SK-N-SH (cell line): Measurements from ENCODE around the gene TMPRSS6. TPM values are rescaled to one million over a fixed set of nuclear protein-coding genes. Genes with fewer than 3 reads are reported as not detected.

Source experiments
- CTCF ChIA-PET: fragments of 300-600, 350-600 bp; formaldehyde crosslinking; extraction: SDS; loops from one replicate; lab custom pipeline; 2021; lab: Yijun Ruan, JAX
- POLR2A ChIA-PET: fragments of 350-600 bp; sonication (Branson Sonifier 250); formaldehyde crosslinking; extraction: SDS; loops from one replicate; lab custom pipeline; 2020; ENCODE audit warnings: antibody characterized with exemption, inconsistent platforms; lab: Yijun Ruan, JAX
- DNase-seq: peaks from one replicate; pipeline ENCODE4 v3.0.0; 2012
- H2AFZ ChIP-seq: fragments of 200-600 bp; sonication (generic); 2 replicates; pipeline ENCODE4 v1.8.1; 2016; ENCODE audit warnings: antibody characterized with exemption, mild to moderate bottlenecking, low read depth
- H3F3A ChIP-seq: fragments of 200-600 bp; sonication (generic); replicated peaks from 2 replicates; pipeline ENCODE3; 2016; ENCODE audit warnings: antibody characterized with exemption, mild to moderate bottlenecking; ENCODE audit not compliant: insufficient read depth
- H3K27ac ChIP-seq, 2 experiments: fragments of 200-500 bp in 1 of 2; fragments of 200-600 bp in 1 of 2; sonication (Bioruptor generic) in 1 of 2; sonication (generic), shearing (Covaris generic) in 1 of 2; 2 replicates each; pipeline versions ENCODE4 v1.5.1 to v1.6.1; 2014 to 2016; ENCODE audit warnings: low read depth in 2 of 2, inconsistent platforms in 1 of 2, low read length in 1 of 2, mild to moderate bottlenecking in 1 of 2, mixed read lengths in 1 of 2
- H3K27me3 ChIP-seq: fragments of 200-600 bp; sonication (generic), shearing (Covaris generic); 2 replicates; pipeline ENCODE4 v1.6.1; 2016; ENCODE audit warnings: mixed run types; ENCODE audit not compliant: insufficient read depth
- H3K36me3 ChIP-seq, 2 experiments: fragments of 200-500 bp in 1 of 2; fragments of 200-600 bp in 1 of 2; sonication (Bioruptor generic) in 1 of 2; sonication (generic) in 1 of 2; replicated peaks in 1 of 2; 2 replicates each; pipeline versions ENCODE3 to v1.5.1; 2014 to 2016; ENCODE audit warnings: low read length in 1 of 2, mild to moderate bottlenecking in 1 of 2; ENCODE audit not compliant: insufficient read depth in 2 of 2, control insufficient read depth in 1 of 2
- H3K4me1 ChIP-seq, 2 experiments: fragments of 200-500 bp in 1 of 2; fragments of 200-600 bp in 1 of 2; sonication (Bioruptor generic) in 1 of 2; sonication (generic), shearing (Covaris generic) in 1 of 2; 2 replicates each; pipeline versions ENCODE4 v1.5.1 to v1.6.1; 2014 to 2016; ENCODE audit warnings: low read depth in 1 of 2, low read length in 1 of 2, mixed run types in 1 of 2; ENCODE audit not compliant: insufficient read depth in 2 of 2, control insufficient read depth in 1 of 2
- H3K4me2 ChIP-seq: fragments of 200-600 bp; sonication (generic), shearing (Covaris generic); 2 replicates; pipeline ENCODE4 v1.6.1; 2017; ENCODE audit warnings: mixed run types
- H3K4me3 ChIP-seq, 2 experiments: fragments of 200-500 bp in 1 of 2; fragments of 200-600 bp in 1 of 2; sonication (Bioruptor generic) in 1 of 2; sonication (generic), shearing (Covaris generic) in 1 of 2; 2 replicates each; pipeline versions ENCODE4 v1.5.1 to v1.8.1; 2014 to 2016; ENCODE audit warnings: low read depth in 2 of 2, inconsistent platforms in 1 of 2, low read length in 1 of 2, mild to moderate bottlenecking in 1 of 2, mixed read lengths in 1 of 2, moderate library complexity in 1 of 2
- H3K79me2 ChIP-seq: fragments of 200-600 bp; sonication (generic); 2 replicates; pipeline ENCODE4 v1.8.1; 2017; ENCODE audit warnings: mild to moderate bottlenecking; ENCODE audit not compliant: insufficient read depth
- H3K9ac ChIP-seq: fragments of 200-600 bp; sonication (generic); 2 replicates; pipeline ENCODE4 v1.6.1; 2017; ENCODE audit warnings: mixed run types
- H3K9me2 ChIP-seq: fragments of 200-600 bp; sonication (generic); 2 replicates; pipeline ENCODE4 v1.6.1; 2017; ENCODE audit warnings: mixed run types
- H3K9me3 ChIP-seq: fragments of 200-600 bp; sonication (generic); 2 replicates; pipeline ENCODE4 v1.6.1; 2017; ENCODE audit warnings: mixed run types, mild to moderate bottlenecking, moderate library complexity
- H4K20me1 ChIP-seq: fragments of 200-600 bp; sonication (generic); 2 replicates; pipeline ENCODE4 v1.6.1; 2017; ENCODE audit warnings: mild to moderate bottlenecking, mixed run types; ENCODE audit not compliant: insufficient read depth
- CHD2 ChIP-seq: fragments of 150-350 bp; IDR thresholded peaks from 2 replicates; pipeline ENCODE4 v1.6.1; 2018; ENCODE audit warnings: low read length; ENCODE audit not compliant: partially characterized antibody
- ELF1 ChIP-seq: IDR thresholded peaks from 2 replicates; pipeline ENCODE4 v1.4.0; 2012
- EZH2phosphoT487 ChIP-seq: fragments of 200-600 bp; sonication (generic); IDR thresholded peaks from 2 replicates; pipeline ENCODE4 v1.6.1; 2017; ENCODE audit warnings: low read depth, mixed run types, mild to moderate bottlenecking, antibody characterized with exemption, moderate library complexity, borderline replicate concordance
- FOXJ3 ChIP-seq: sonication (generic); formaldehyde crosslinking; IDR thresholded peaks from 2 replicates; pipeline ENCODE4 v1.5.1; 2020; ENCODE audit warnings: mild to moderate bottlenecking, missing genetic modification reagents
- GABPA ChIP-seq: IDR thresholded peaks from 2 replicates; pipeline ENCODE4 v1.4.0; 2012; ENCODE audit warnings: low read depth, mild to moderate bottlenecking
- MEF2A ChIP-seq: IDR thresholded peaks from 2 replicates; pipeline ENCODE4 v1.4.0; 2012; ENCODE audit warnings: low read depth, borderline replicate concordance
- NFIC ChIP-seq: IDR thresholded peaks from 2 replicates; pipeline ENCODE4 v1.4.0; 2012; ENCODE audit warnings: borderline replicate concordance
- NRF1 ChIP-seq: IDR thresholded peaks from 2 replicates; pipeline ENCODE4 v1.6.1; 2012; ENCODE audit warnings: low read depth, mild to moderate bottlenecking, low read length
- RAD21 ChIP-seq: IDR thresholded peaks from 2 replicates; pipeline ENCODE4 v1.6.1; 2012; ENCODE audit warnings: mild to moderate bottlenecking, low read length
- RFX5 ChIP-seq: IDR thresholded peaks from 2 replicates; pipeline ENCODE4 v1.6.1; 2012; ENCODE audit warnings: mild to moderate bottlenecking, improper control_type of control experiment, low read length
- TCF12 ChIP-seq: IDR thresholded peaks from 2 replicates; pipeline ENCODE4 v1.4.0; 2012
- TEAD4 ChIP-seq: IDR thresholded peaks from 2 replicates; pipeline ENCODE4 v1.4.0; 2012; ENCODE audit warnings: mild to moderate bottlenecking, borderline replicate concordance; ENCODE audit not compliant: insufficient read depth
- WGBS: methylation state at CpG from one replicate; pipeline ENCODE4 v1.1.6; 2017; ENCODE audit warnings: low lambda C conversion rate; 5-methylcytosine and 5-hydroxymethylcytosine counted together
- polyA plus RNA-seq, 3 experiments: library from polyadenylated mRNA; depleted of rRNA; stranded (reverse); fragments of >200 nt; gene quantifications; 2 replicates each; pipeline ENCODE4 v1.2.3, GENCODE V29; 2012
- TF ChIP-seq, protein P1 (sequence below): IDR thresholded peaks from 2 replicates; pipeline ENCODE4; 2012
- TF ChIP-seq, protein P2 (sequence below): IDR thresholded peaks from 2 replicates; pipeline ENCODE4 v1.4.0; 2012; ENCODE audit warnings: low read depth, borderline replicate concordance
- TF ChIP-seq, protein P3 (sequence below): fragments of 150-350 bp; IDR thresholded peaks from 2 replicates; pipeline ENCODE4 v1.6.1; 2016; ENCODE audit warnings: mild to moderate bottlenecking, low read depth, low read length

Gene TMPRSS6
- polyA plus RNA-seq, 1 of the 3 experiments (the other 2 are of a cell fraction): not detected

DNA sequence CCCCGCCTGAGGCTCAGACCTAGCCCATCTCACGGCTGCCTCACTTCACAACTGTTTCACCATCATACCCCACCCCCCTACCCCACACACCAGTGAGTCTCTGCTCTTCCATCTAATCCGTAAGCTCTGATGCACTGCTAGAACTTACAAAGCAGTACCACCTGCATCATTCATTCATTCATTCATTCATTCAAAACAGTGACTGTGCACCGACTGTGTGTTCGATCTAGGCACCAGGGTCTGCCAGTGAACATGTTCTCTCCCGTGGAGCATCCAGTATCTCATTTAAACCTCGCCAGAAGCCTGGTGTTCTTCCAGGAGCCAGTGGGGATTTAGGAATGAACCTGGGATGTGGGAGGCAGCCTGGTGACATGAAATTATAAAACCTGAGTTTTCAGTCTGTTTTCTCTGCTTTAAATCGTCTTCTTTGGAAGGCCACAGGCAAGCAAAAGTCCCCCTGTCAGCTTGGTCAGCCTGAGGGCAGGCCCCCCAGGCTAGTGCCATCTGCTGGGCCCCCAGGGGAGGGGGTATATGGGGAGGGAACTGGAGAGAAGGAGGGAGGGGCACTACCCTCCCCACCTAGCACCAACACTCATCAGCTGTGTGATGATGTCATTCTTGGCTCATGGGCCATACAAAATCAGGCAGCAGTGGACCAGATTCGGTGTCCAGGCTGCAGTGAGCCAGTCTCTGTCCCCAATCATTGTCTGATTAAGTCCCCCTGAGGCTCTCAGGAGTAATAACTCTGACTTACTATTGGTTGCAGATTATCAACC is 18.4 kb downstream of the TMPRSS6 start:
- POLR2A ChIA-PET: interaction anchor here (0.6 kb wide), 1 partner anchor 28 kb away, joined by 3 read pairs; no protein-coding TSS in a partner anchor
- H3K9me3 ChIP-seq: no peaks in the 10 kb centered on the region

DNA sequence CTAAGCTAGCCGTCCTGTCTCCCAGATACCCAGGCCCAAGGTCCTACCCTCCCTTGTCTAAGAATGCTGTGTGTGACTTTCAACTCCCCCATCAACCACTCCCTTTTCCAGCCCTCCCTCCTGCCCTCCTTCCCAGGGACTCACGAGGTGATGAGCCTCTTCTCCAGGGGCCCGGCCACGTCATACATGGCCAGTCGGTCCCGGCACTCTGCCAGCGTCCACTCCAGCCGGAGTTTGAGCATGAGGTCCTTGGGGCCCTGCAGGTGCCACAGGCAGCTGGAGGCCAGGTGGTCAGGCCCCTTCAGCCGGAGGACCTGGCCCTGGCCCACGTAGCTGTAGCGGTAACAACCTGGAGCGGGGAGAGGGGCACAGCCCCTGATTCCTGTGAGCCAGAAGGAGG is 20.1 kb downstream of the TMPRSS6 start:
- POLR2A ChIA-PET: no interaction called here
- no peaks in the 10 kb centered on the region for H3F3A ChIP-seq
- H3K9me3 ChIP-seq: no peaks in the 10 kb centered on the region
- no peak for DNase-seq
- H4K20me1 ChIP-seq: no peaks in the 10 kb centered on the region
- H3K9ac ChIP-seq: no peak overlapping the region
- H3K27me3 ChIP-seq: no peaks in the 10 kb centered on the region
- CTCF ChIA-PET: interaction anchor here (0.9 to 1.0 kb wide), 2 partner anchors 11 kb away, joined by 3 to 4 read pairs; no protein-coding TSS in a partner anchor
- no peak overlapping the region for H3K27ac ChIP-seq
- peaks cover 0 to 7% of the 10 kb centered on the region in 2 experiments; a peak in 1 of 4 replicates for H3K4me1 ChIP-seq
- H2AFZ ChIP-seq: no peak overlapping the region
- no peak overlapping the region for H3K4me3 ChIP-seq
- H3K79me2 ChIP-seq: no peaks in the 10 kb centered on the region
- 76% methylated on average over 10 of the region's 12 CpGs for WGBS
- H3K9me2 ChIP-seq: no peaks in the 10 kb centered on the region
- TF ChIP-seq EZH2phosphoT487 (no peak), CHD2 (no peak)
- TF ChIP-seq, protein P1, sequence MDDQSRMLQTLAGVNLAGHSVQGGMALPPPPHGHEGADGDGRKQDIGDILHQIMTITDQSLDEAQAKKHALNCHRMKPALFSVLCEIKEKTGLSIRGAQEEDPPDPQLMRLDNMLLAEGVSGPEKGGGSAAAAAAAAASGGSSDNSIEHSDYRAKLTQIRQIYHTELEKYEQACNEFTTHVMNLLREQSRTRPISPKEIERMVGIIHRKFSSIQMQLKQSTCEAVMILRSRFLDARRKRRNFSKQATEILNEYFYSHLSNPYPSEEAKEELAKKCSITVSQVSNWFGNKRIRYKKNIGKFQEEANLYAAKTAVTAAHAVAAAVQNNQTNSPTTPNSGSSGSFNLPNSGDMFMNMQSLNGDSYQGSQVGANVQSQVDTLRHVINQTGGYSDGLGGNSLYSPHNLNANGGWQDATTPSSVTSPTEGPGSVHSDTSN: no peak
- TF ChIP-seq, protein P2, sequence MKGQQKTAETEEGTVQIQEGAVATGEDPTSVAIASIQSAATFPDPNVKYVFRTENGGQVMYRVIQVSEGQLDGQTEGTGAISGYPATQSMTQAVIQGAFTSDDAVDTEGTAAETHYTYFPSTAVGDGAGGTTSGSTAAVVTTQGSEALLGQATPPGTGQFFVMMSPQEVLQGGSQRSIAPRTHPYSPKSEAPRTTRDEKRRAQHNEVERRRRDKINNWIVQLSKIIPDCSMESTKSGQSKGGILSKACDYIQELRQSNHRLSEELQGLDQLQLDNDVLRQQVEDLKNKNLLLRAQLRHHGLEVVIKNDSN: no peak
- H3K4me2 ChIP-seq: no peak overlapping the region
- no peaks in the 10 kb centered on the region for H3K36me3 ChIP-seq

More for the DNA sequence above, 18.4 kb downstream of the TMPRSS6 start:
- Histone ChIP-seq H3K27ac (no peak overlapping the region), H3K9ac (no peak overlapping the region), H3K79me2 (no peaks in the 10 kb centered on the region), H3K27me3 (0 out of 2 replicates have a peak, but pooled peaks cover 13% of the 10 kb centered on the region)
- no peak for TF ChIP-seq RFX5
- no peak for TF ChIP-seq CHD2
- TF ChIP-seq ELF1: no peak
- no peak for TF ChIP-seq MEF2A
- no peak for TF ChIP-seq NFIC
- TF ChIP-seq TEAD4: no peak
- TF ChIP-seq RAD21: no peak
- TF ChIP-seq GABPA: no peak
- TF ChIP-seq TCF12: no peak
- TF ChIP-seq, protein P3, sequence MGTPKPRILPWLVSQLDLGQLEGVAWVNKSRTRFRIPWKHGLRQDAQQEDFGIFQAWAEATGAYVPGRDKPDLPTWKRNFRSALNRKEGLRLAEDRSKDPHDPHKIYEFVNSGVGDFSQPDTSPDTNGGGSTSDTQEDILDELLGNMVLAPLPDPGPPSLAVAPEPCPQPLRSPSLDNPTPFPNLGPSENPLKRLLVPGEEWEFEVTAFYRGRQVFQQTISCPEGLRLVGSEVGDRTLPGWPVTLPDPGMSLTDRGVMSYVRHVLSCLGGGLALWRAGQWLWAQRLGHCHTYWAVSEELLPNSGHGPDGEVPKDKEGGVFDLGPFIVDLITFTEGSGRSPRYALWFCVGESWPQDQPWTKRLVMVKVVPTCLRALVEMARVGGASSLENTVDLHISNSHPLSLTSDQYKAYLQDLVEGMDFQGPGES: no peak
- TF ChIP-seq FOXJ3 (CRISPR knock-in tag): no peak
- TF ChIP-seq NRF1: no peak
- TF ChIP-seq, all 33 proteins: peak for 0
- H3K36me3 ChIP-seq: no peaks in the 10 kb centered on the region
- H3F3A ChIP-seq: no peaks in the 10 kb centered on the region
- H4K20me1 ChIP-seq: no peaks in the 10 kb centered on the region
- peaks cover 0 to 7% of the 10 kb centered on the region in 2 experiments; a peak in 1 of 4 replicates for H3K4me1 ChIP-seq
- CTCF ChIA-PET: interaction anchor here (1.1 to 2.0 kb wide), 2 partner anchors 14 to 109 kb away, joined by 3 to 4 read pairs; no protein-coding TSS in a partner anchor
- 68% methylated on average over 8 of the region's 9 CpGs for WGBS
- no peak for DNase-seq
- no peak overlapping the region for H2AFZ ChIP-seq
- H3K4me2 ChIP-seq: no peak overlapping the region
- no peak overlapping the region for H3K4me3 ChIP-seq
- H3K9me2 ChIP-seq: no peaks in the 10 kb centered on the region
